ENCODE measurements around the gene TRIO. TPM values are rescaled to one million over a fixed set of nuclear protein-coding genes. Genes with fewer than 3 reads are reported as not detected.

The TRIO gene
- polyA plus RNA-seq, 1 donor (not counting 4 experiments of a cell fraction or from before 2014, with no cell fraction given), result 57.2 TPM

DNA sequence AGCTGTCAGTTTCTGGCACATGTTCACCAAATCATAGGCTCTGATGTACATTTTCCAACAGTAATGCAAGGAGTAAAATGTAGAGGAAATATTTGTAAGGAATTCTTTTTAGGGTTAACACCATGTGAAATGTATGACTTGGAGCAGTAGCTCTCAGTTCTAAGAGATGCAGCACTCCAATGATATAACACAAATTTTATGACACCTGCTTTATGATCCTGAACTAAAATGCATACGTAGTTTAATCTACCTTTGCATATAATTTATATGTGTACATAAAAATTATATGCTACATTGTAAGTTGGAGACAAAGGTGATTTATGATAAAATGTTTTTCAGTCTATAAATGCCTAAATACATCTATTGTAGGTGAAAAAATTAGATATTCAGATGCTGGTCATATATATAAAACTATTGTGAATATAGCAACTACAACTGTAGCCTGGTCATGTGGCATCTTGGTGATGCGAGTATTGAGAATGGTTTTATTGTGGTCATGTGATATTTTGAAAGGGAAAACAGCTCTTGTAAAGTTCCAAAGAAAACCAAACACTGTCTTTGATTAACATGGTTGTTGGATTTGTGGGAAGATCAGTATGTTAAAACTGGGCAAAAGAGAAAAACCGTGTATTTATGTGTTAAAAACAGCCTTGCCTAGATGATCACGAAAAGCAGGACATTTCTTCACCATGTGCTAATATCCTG lies 171.0 kb downstream of the TRIO start:
- no peak overlapping the region for H3K4me2 ChIP-seq (ENCODE audit: control insufficient read depth, extremely low read depth, insufficient read depth, low read depth, low read length)
- H3K4me3 ChIP-seq (ENCODE audit: control insufficient read depth in 2 of 3, extremely low read depth in 1 of 3, insufficient read depth in 2 of 3, low read depth in 1 of 3, low read length in 3 of 3), result no peak overlapping the region
- peaks cover 5% of the 10 kb centered on the region for H3K4me1 ChIP-seq (ENCODE audit: control insufficient read depth, extremely low read depth, insufficient read depth, low read length)
- TF ChIP-seq, protein P1, sequence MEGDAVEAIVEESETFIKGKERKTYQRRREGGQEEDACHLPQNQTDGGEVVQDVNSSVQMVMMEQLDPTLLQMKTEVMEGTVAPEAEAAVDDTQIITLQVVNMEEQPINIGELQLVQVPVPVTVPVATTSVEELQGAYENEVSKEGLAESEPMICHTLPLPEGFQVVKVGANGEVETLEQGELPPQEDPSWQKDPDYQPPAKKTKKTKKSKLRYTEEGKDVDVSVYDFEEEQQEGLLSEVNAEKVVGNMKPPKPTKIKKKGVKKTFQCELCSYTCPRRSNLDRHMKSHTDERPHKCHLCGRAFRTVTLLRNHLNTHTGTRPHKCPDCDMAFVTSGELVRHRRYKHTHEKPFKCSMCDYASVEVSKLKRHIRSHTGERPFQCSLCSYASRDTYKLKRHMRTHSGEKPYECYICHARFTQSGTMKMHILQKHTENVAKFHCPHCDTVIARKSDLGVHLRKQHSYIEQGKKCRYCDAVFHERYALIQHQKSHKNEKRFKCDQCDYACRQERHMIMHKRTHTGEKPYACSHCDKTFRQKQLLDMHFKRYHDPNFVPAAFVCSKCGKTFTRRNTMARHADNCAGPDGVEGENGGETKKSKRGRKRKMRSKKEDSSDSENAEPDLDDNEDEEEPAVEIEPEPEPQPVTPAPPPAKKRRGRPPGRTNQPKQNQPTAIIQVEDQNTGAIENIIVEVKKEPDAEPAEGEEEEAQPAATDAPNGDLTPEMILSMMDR (optimal IDR thresholded peaks at IDR 0.05 in 1 of 3, IDR thresholded peaks at IDR 0.05 in 1 of 3, conservative IDR thresholded peaks at IDR 0.05 in 1 of 3; ENCODE audit: extremely low read depth in 1 of 3, insufficient read depth in 2 of 3, low read length in 3 of 3), result no peak
- no peak for TF ChIP-seq EZH2 (IDR thresholded peaks at IDR 0.05; ENCODE audit: low read length)
- no peaks in the 10 kb centered on the region for H3K9me3 ChIP-seq (ENCODE audit: control insufficient read depth, low read depth, low read length)
- DNase-seq (ENCODE audit: low read depth, low spot score) (no peak), FAIRE-seq (no peak)
- dilution Hi-C loops (cut with MboI; ENCODE audit: extremely low pct_ligation_motif_present, low sequenced_read_pairs), result no loop called here
- no peaks in the 10 kb centered on the region for H4K20me1 ChIP-seq (ENCODE audit: control insufficient read depth, extremely low read depth, insufficient read depth, low read length)
- no peak overlapping the region for H2AFZ ChIP-seq (ENCODE audit: control insufficient read depth, low read length)
- peaks cover 41% of the 10 kb centered on the region for H3K79me2 ChIP-seq (ENCODE audit: control insufficient read depth, insufficient read depth, low read length)
- no peak overlapping the region for H3K27ac ChIP-seq (ENCODE audit: control insufficient read depth, insufficient read depth, low read length)
- H3K36me3 ChIP-seq (ENCODE audit: control insufficient read depth in 2 of 2, extremely low read depth in 1 of 2, insufficient read depth in 2 of 2, low read length in 2 of 2), result peaks cover 15 to 36% of the 10 kb centered on the region in 2 experiments
- peaks cover 3% of the 10 kb centered on the region for H3K9me1 ChIP-seq (ENCODE audit: control insufficient read depth, extremely low read depth, insufficient read depth, low read length)
- H3K9ac ChIP-seq (ENCODE audit: control insufficient read depth, extremely low read depth, insufficient read depth, low read length), result no peak overlapping the region
- no peaks in the 10 kb centered on the region for H3K27me3 ChIP-seq (ENCODE audit: control insufficient read depth, extremely low read depth, insufficient read depth, low read length)

DNA sequence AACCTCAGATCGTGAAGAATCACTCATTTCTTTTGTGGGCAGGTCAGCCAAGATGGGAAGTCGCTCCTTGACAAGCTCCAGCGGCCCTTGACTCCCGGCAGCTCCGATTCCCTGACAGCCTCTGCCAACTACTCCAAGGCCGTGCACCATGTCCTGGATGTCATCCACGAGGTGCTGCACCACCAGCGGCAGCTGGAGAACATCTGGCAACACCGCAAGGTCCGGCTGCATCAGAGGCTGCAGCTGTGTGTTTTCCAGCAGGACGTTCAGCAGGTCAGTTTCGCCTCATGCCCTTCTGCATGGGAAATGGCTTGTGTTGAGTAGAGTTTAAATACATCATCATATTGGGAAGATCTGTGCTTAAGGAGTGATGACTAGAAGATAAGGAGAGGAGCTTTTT lies 173.3 kb downstream of the TRIO start:
- Histone ChIP-seq H3K4me1 (ENCODE audit: control insufficient read depth, extremely low read depth, insufficient read depth, low read length) (no peaks in the 10 kb centered on the region), H3K9ac (ENCODE audit: control insufficient read depth, extremely low read depth, insufficient read depth, low read length) (no peak overlapping the region), H3K36me3 (ENCODE audit: control insufficient read depth in 2 of 2, extremely low read depth in 1 of 2, insufficient read depth in 2 of 2, low read length in 2 of 2) (peaks cover 19 to 27% of the 10 kb centered on the region in 2 experiments), H3K9me1 (ENCODE audit: control insufficient read depth, extremely low read depth, insufficient read depth, low read length) (peaks cover 3% of the 10 kb centered on the region), H3K4me2 (ENCODE audit: control insufficient read depth, extremely low read depth, insufficient read depth, low read depth, low read length) (no peak overlapping the region), H3K9me3 (ENCODE audit: control insufficient read depth, low read depth, low read length) (no peaks in the 10 kb centered on the region), H2AFZ (ENCODE audit: control insufficient read depth, low read length) (no peak overlapping the region), H3K4me3 (ENCODE audit: control insufficient read depth in 2 of 3, extremely low read depth in 1 of 3, insufficient read depth in 2 of 3, low read depth in 1 of 3, low read length in 3 of 3) (no peak overlapping the region), H3K27ac (ENCODE audit: control insufficient read depth, insufficient read depth, low read length) (no peak overlapping the region), H3K27me3 (ENCODE audit: control insufficient read depth, extremely low read depth, insufficient read depth, low read length) (no peaks in the 10 kb centered on the region), H3K79me2 (ENCODE audit: control insufficient read depth, insufficient read depth, low read length) (peaks cover 42% of the 10 kb centered on the region), H4K20me1 (ENCODE audit: control insufficient read depth, extremely low read depth, insufficient read depth, low read length) (no peaks in the 10 kb centered on the region)
- dilution Hi-C loops (cut with MboI; ENCODE audit: extremely low pct_ligation_motif_present, low sequenced_read_pairs), result no loop called here
- no peak for FAIRE-seq
- DNase-seq (ENCODE audit: low read depth, low spot score), result no peak
- no peak for TF ChIP-seq EZH2 (IDR thresholded peaks at IDR 0.05; ENCODE audit: low read length)
- TF ChIP-seq, protein P1 (optimal IDR thresholded peaks at IDR 0.05 in 1 of 3, IDR thresholded peaks at IDR 0.05 in 1 of 3, conservative IDR thresholded peaks at IDR 0.05 in 1 of 3; ENCODE audit: extremely low read depth in 1 of 3, insufficient read depth in 2 of 3, low read length in 3 of 3), result no peak

Data from keratinocyte (primary cell).